PC-9 (cell line): ENCODE results near the gene PDP2. TPM values are rescaled to one million over a fixed set of nuclear protein-coding genes. Genes with fewer than 3 reads are reported as not detected.

Experiments
- BruUV-seq: library from RNA; stranded (reverse); fragments of 400-500 nt; replicated peaks from 2 replicates; lab custom pipeline; 2021; lab: Mats Ljungman, UMichigan
- CTCF ChIA-PET: fragments of 300-600 bp; sonication (Branson Sonifier 250); formaldehyde crosslinking; loops from one replicate; lab custom pipeline; 2022; ENCODE audit warnings: antibody characterized with exemption; lab: Charles Lee
- POLR2A ChIA-PET: fragments of 300-600 bp; sonication (Branson Sonifier 250); formaldehyde crosslinking; loops from one replicate; lab custom pipeline; 2022; ENCODE audit warnings: antibody characterized with exemption; ENCODE audit not compliant: unreplicated experiment; lab: Charles Lee
- DNase-seq, 2 experiments: peaks; one replicate each; pipeline versions ENCODE4 v3.0.0 to v3.0.0-alpha.2; 2015 to 2022; ENCODE audit warnings: mixed read lengths in 1 of 2
- H2AFZ ChIP-seq: fragments of 200-600 bp; sonication (generic); 2 replicates; pipeline ENCODE4 v1.8.1; 2017; ENCODE audit warnings: antibody characterized with exemption
- H3F3A ChIP-seq: fragments of 200-600 bp; sonication (generic); 2 replicates; pipeline ENCODE4 v1.8.1; 2017; ENCODE audit warnings: antibody characterized with exemption, mild to moderate bottlenecking, low read depth; ENCODE audit not compliant: insufficient read depth
- H3K27ac ChIP-seq: fragments of 200-600 bp; sonication (generic); 2 replicates; pipeline ENCODE4 v1.6.1; 2016; ENCODE audit warnings: mixed run types
- H3K27me3 ChIP-seq: fragments of 200-600 bp; sonication (generic); 2 replicates; pipeline ENCODE4 v1.6.1; 2016; ENCODE audit warnings: low read depth, mixed run types; ENCODE audit not compliant: insufficient read depth
- H3K36me3 ChIP-seq: fragments of 200-600 bp; sonication (generic); 2 replicates; pipeline ENCODE4 v1.6.1; 2016; ENCODE audit warnings: low read depth, mixed run types
- H3K4me1 ChIP-seq: fragments of 200-600 bp; sonication (generic); replicated peaks from 2 replicates; pipeline ENCODE4 v1.6.1; 2016; ENCODE audit warnings: mixed run types; ENCODE audit not compliant: insufficient read depth
- H3K4me2 ChIP-seq: fragments of 200-600 bp; sonication (generic); 2 replicates; pipeline ENCODE4 v1.6.1; 2017; ENCODE audit warnings: mixed run types
- H3K4me3 ChIP-seq: fragments of 200-600 bp; sonication (generic); 2 replicates; pipeline ENCODE4 v1.6.1; 2016; ENCODE audit warnings: mixed run types
- H3K79me2 ChIP-seq: fragments of 200-600 bp; sonication (generic); 2 replicates; pipeline ENCODE4 v1.6.1; 2017; ENCODE audit warnings: low read depth, mixed run types
- H3K9me2 ChIP-seq: fragments of 200-600 bp; sonication (generic); 2 replicates; pipeline ENCODE4 v1.8.1; 2017; ENCODE audit warnings: mild to moderate bottlenecking; ENCODE audit not compliant: insufficient read depth
- H3K9me3 ChIP-seq: fragments of 200-600 bp; sonication (generic); 2 replicates; pipeline ENCODE4 v1.8.1; 2016; ENCODE audit warnings: low read depth; ENCODE audit not compliant: insufficient read depth
- H4K20me1 ChIP-seq: fragments of 200-600 bp; sonication (generic); 2 replicates; pipeline ENCODE4 v1.8.1; 2017; ENCODE audit not compliant: insufficient read depth
- EZH2 ChIP-seq: fragments of 200-600 bp; sonication (generic); IDR thresholded peaks from 2 replicates; pipeline ENCODE4 v1.8.0; 2017; ENCODE audit warnings: antibody characterized with exemption, low read depth
- intact Hi-C: fragments of 100-400 bp; cut with micrococcal nuclease; formaldehyde crosslinking; loops from one replicate; pipeline ENCODE4 v1.10.0; 2022; ENCODE audit not compliant: unreplicated experiment
- total RNA-seq: library from RNA; stranded (reverse); gene quantifications from 2 replicates; pipeline ENCODE4 v1.2.3, GENCODE V29; 2021
- TF ChIP-seq, protein P1 (sequence below): fragments of 200-600 bp; sonication (generic); conservative IDR thresholded peaks from 2 replicates; pipeline ENCODE4 v1.6.1; 2017; ENCODE audit warnings: mixed run types, antibody characterized with exemption, mild to moderate bottlenecking, moderate library complexity

Gene PDP2
- total RNA-seq, 1 experiment from 2014 or later = 21.6 TPM

DNA sequence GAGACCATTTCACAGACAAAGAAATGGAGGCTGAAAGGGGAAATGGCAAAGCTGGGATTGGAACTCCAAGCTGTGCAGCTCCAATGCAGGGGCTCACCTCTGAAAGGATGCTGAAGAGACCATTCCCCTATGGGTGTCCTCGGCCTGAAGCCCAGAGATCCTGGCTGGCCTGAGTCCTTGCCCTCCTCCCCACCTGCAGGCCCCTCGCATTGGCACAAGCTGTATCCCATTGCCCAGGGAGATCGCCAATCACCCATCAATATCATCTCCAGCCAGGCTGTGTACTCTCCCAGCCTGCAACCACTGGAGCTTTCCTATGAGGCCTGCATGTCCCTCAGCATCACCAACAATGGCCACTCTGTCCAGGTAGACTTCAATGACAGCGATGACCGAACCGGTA lies 33.5 kb upstream of the PDP2 start:
- no peak overlapping the region for H3K4me2 ChIP-seq
- no peaks in the 10 kb centered on the region for H3K27me3 ChIP-seq
- no peak overlapping the region for H3K27ac ChIP-seq
- no peak overlapping the region for H3K4me3 ChIP-seq
- no peaks in the 10 kb centered on the region for H3K36me3 ChIP-seq
- no peaks in the 10 kb centered on the region for H3K9me3 ChIP-seq
- H3K79me2 ChIP-seq = no peaks in the 10 kb centered on the region
- ChIA-PET POLR2A (interaction anchor here (0.6 kb wide), 1 partner anchor 1570 kb away, joined by 5 read pairs; no protein-coding TSS in a partner anchor), CTCF (no interaction called here)
- intact Hi-C loops = no loop called here
- H3F3A ChIP-seq = no peaks in the 10 kb centered on the region
- no peak for DNase-seq
- no peaks in the 10 kb centered on the region for H3K9me2 ChIP-seq
- no peaks in the 10 kb centered on the region for H4K20me1 ChIP-seq
- 0 out of 2 replicates have a peak, but pooled peaks cover 6% of the 10 kb centered on the region for H3K4me1 ChIP-seq
- BruUV-seq = no TSS peak
- no peak overlapping the region for H2AFZ ChIP-seq
- TF ChIP-seq EZH2 = no peak
- TF ChIP-seq, protein P1, sequence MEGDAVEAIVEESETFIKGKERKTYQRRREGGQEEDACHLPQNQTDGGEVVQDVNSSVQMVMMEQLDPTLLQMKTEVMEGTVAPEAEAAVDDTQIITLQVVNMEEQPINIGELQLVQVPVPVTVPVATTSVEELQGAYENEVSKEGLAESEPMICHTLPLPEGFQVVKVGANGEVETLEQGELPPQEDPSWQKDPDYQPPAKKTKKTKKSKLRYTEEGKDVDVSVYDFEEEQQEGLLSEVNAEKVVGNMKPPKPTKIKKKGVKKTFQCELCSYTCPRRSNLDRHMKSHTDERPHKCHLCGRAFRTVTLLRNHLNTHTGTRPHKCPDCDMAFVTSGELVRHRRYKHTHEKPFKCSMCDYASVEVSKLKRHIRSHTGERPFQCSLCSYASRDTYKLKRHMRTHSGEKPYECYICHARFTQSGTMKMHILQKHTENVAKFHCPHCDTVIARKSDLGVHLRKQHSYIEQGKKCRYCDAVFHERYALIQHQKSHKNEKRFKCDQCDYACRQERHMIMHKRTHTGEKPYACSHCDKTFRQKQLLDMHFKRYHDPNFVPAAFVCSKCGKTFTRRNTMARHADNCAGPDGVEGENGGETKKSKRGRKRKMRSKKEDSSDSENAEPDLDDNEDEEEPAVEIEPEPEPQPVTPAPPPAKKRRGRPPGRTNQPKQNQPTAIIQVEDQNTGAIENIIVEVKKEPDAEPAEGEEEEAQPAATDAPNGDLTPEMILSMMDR = no peak

DNA sequence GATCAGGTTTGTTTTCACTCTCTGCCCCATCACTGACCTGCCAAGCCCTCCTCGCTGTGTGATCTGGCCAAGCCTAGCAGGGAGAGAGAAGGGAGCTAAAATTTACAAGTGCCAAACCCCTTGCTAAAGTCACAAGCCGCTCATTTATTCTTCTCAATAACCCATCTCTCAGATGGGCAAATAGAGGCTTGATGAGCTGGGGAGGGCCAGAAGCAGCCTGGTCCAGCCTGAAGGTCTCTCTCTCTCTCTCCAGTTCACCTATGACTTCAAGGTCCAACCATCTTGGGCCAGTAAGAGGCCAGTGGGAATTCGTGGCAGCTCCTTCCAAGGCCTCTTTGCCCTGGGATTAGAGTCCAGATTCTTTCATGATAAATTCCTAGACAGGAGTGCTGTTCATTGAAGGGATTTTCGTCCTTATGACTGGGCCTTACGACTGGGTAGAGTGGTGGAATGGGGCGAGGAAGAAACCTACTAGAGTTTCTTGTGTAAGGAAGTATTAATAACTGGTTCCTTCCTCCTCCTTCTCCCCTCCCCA lies 32.7 kb upstream of the PDP2 start:
- ChIA-PET CTCF (interaction anchor here (0.6 kb wide), 1 partner anchor 17 kb away, joined by 3 read pairs; the partner anchor contains the start of gene NAE1), POLR2A (no interaction called here)
- Histone ChIP-seq H3K27ac (no peak overlapping the region), H3K36me3 (no peaks in the 10 kb centered on the region), H3K79me2 (no peaks in the 10 kb centered on the region), H2AFZ (no peak overlapping the region), H4K20me1 (no peaks in the 10 kb centered on the region), H3K9me2 (no peaks in the 10 kb centered on the region), H3K4me1 (0 out of 2 replicates have a peak, but pooled peaks cover 6% of the 10 kb centered on the region), H3K9me3 (no peaks in the 10 kb centered on the region), H3F3A (no peaks in the 10 kb centered on the region), H3K4me2 (no peak overlapping the region), H3K27me3 (no peaks in the 10 kb centered on the region), H3K4me3 (no peak overlapping the region)
- no TSS peak for BruUV-seq
- TF ChIP-seq, protein P1 = no peak
- no peak for TF ChIP-seq EZH2
- DNase-seq = no peak
- intact Hi-C loops = no loop called here

DNA sequence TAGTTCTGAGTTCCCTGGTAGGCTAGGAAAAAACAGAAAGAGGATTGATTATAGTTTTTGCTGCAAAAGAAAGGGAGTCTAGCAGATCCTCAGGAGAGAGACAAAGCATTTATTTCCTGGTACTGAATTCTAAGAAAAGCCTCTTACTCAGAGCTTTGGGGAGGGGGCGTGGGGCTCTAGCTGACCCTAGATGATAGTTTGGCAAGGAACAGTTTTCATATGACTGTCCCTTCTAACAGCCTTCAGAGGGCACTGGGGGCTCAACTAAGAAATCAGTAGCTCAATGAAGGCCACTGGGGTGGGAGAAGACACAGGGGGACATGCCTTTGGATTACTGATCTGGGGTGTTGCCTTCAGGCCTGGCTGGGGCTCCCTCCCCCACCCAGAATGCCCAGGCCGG lies 32.1 kb upstream of the PDP2 start:
- H3K27me3 ChIP-seq = no peaks in the 10 kb centered on the region
- ChIA-PET POLR2A (no interaction called here), CTCF (interaction anchor here (0.6 kb wide), 1 partner anchor 101 kb away, joined by 3 read pairs; no protein-coding TSS in a partner anchor)
- H2AFZ ChIP-seq = no peak overlapping the region
- H3K4me2 ChIP-seq = no peak overlapping the region
- H3K9me2 ChIP-seq = no peaks in the 10 kb centered on the region
- no peaks in the 10 kb centered on the region for H3F3A ChIP-seq
- H4K20me1 ChIP-seq = no peaks in the 10 kb centered on the region
- no peaks in the 10 kb centered on the region for H3K9me3 ChIP-seq
- H3K36me3 ChIP-seq = no peaks in the 10 kb centered on the region
- no peak overlapping the region for H3K27ac ChIP-seq
- H3K4me3 ChIP-seq = no peak overlapping the region
- H3K79me2 ChIP-seq = no peaks in the 10 kb centered on the region
- intact Hi-C loops = no loop called here
- no peak for DNase-seq
- TF ChIP-seq, protein P1 = no peak
- no peak for TF ChIP-seq EZH2
- BruUV-seq = no TSS peak
- H3K4me1 ChIP-seq = 0 out of 2 replicates have a peak, but pooled peaks cover 6% of the 10 kb centered on the region
